Posterior cingulate gyrus (tissue), 11 donors: Measurements from ENCODE around the gene PCBP4.

Experiments
- DNase-seq, 10 donors: peaks; one replicate each; pipeline versions ENCODE4 v3.0.0 to v3.0.0-alpha.2; 2020 to 2021; ENCODE audit warnings: mixed read lengths in 3 of 10
- intact Hi-C: fragments of 100-400 bp; cut with DNase I; formaldehyde crosslinking; loops from one replicate; pipeline ENCODE4 v1.15.1; 2023

The PCBP4 gene

GRCh38 chr3:51959651-51960050 lies 7.6 kb downstream of the PCBP4 start:
- intact Hi-C loops = no loop called here
- peak in 1 of 10 donors; percentile 38 for DNase-seq

GRCh38 chr3:51958603-51959521 lies 8.4 kb downstream of the PCBP4 start:
- intact Hi-C loops = no loop called here
- peak in 2 of 10 donors; percentile 52 to 79 for DNase-seq

GRCh38 chr3:51957520-51958205 lies 9.6 kb downstream of the PCBP4 start:
- DNase-seq = peak in 2 of 10 donors; percentile 52 to 55
- intact Hi-C loops = no loop called here

- DNase-seq = peak in 9 of 10 donors; percentile 35 to 93 (median 45)
- intact Hi-C loops = no loop called here
Measured at GRCh38 chr3:51955893-51956770, 11.1 kb downstream of the PCBP4 start.

GRCh38 chr3:51955175-51955892 lies 11.9 kb downstream of the PCBP4 start, which contains the start of gene GPR62:
Gene GPR62 (plus strand): TSS chr3:51955381. CDS start chr3:51955653, 272 bp downstream.
- intact Hi-C loops = no loop called here
- DNase-seq = peak; percentile 68 to 98 (median 82)

- intact Hi-C loops = no loop called here
- no peak for DNase-seq
Measured at GRCh38 chr3:51954713-51955112, 12.5 kb downstream of the PCBP4 start.

- intact Hi-C loops = no loop called here
- DNase-seq = no peak
Measured at GRCh38 chr3:51954105-51954504, 13.1 kb downstream of the PCBP4 start.

- intact Hi-C loops = no loop called here
- DNase-seq = no peak
Measured at GRCh38 chr3:51953445-51953844, 13.8 kb downstream of the PCBP4 start.

GRCh38 chr3:51950899-51951298 lies 16.4 kb downstream of the PCBP4 start:
- intact Hi-C loops = no loop called here
- DNase-seq = peak in 2 of 10 donors; percentile 4 to 10

- intact Hi-C loops = no loop called here
- peak in 3 of 10 donors; percentile 9 to 62 (median 25) for DNase-seq
Measured at GRCh38 chr3:51949121-51949520, 18.1 kb downstream of the PCBP4 start.

- intact Hi-C loops = no loop called here
- DNase-seq = peak in 4 of 10 donors; percentile 16 to 74 (median 50)
Measured at GRCh38 chr3:51948016-51948580, 19.2 kb downstream of the PCBP4 start.

- peak in 4 of 10 donors; percentile 16 to 77 (median 57) for DNase-seq
- intact Hi-C loops = no loop called here
Measured at GRCh38 chr3:51947215-51947900, 19.9 kb downstream of the PCBP4 start.

GRCh38 chr3:51946796-51947195 lies 20.5 kb downstream of the PCBP4 start:
- DNase-seq = peak in 3 of 10 donors; percentile 1 to 47 (median 9)

GRCh38 chr3:51945926-51946705 lies 21.1 kb downstream of the PCBP4 start:
- intact Hi-C loops = no loop called here
- DNase-seq = peak in 4 of 10 donors; percentile 2 to 61 (median 58)

More at GRCh38 chr3:51946796-51947195, 20.5 kb downstream of the PCBP4 start:
- intact Hi-C loops = no loop called here

GRCh38 chr3:51945031-51945840 lies 22.0 kb downstream of the PCBP4 start:
- DNase-seq = peak in 4 of 10 donors; percentile 19 to 77 (median 55)
- intact Hi-C loops = no loop called here

GRCh38 chr3:51944451-51945021 lies 22.7 kb downstream of the PCBP4 start:
- intact Hi-C loops = no loop called here
- DNase-seq = peak in 4 of 10 donors; percentile 8 to 74 (median 42)
